Astrocyte (in vitro differentiated cells and primary cell): ENCODE results near the gene XRCC6.

Experiments
- EZH2 ChIP-seq: IDR thresholded peaks from 2 replicates; pipeline ENCODE4 v1.6.1; 2012; ENCODE audit warnings: mild to moderate bottlenecking, low read length, inconsistent platforms; ENCODE audit not compliant: insufficient read depth
- TF ChIP-seq, protein P1 (sequence below): IDR thresholded peaks from 2 replicates; pipeline ENCODE4 v1.5.1; 2011; ENCODE audit warnings: low read depth, mild to moderate bottlenecking, inconsistent platforms, low read length, moderate library complexity; ENCODE audit not compliant: insufficient read depth

DNA sequence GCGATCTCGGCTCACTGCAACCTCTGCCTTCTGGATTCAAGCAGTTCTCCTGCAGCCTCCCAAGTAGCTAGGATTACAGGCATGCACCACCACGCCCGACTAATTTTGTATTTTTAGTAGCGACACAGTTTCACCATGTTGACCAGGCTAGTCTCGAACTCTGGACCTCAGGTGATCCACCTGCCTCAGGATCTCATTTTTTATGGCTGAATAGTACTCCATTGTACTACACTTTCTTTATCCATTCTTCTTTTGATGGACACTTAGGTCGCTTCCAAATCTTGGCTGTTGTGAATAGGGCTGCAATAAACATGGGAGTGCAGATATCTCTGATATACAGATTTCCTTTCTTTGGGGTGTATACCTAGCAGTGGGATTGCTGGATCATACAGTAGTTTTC lies 20.8 kb downstream of the XRCC6 start:
- TF ChIP-seq EZH2: no peak
- TF ChIP-seq, protein P1, sequence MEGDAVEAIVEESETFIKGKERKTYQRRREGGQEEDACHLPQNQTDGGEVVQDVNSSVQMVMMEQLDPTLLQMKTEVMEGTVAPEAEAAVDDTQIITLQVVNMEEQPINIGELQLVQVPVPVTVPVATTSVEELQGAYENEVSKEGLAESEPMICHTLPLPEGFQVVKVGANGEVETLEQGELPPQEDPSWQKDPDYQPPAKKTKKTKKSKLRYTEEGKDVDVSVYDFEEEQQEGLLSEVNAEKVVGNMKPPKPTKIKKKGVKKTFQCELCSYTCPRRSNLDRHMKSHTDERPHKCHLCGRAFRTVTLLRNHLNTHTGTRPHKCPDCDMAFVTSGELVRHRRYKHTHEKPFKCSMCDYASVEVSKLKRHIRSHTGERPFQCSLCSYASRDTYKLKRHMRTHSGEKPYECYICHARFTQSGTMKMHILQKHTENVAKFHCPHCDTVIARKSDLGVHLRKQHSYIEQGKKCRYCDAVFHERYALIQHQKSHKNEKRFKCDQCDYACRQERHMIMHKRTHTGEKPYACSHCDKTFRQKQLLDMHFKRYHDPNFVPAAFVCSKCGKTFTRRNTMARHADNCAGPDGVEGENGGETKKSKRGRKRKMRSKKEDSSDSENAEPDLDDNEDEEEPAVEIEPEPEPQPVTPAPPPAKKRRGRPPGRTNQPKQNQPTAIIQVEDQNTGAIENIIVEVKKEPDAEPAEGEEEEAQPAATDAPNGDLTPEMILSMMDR: no peak
